Activated CD8-positive, alpha-beta T cell treated with anti-CD3 and anti-CD28 coated beads for 36 hours (primary cell): ENCODE data around the gene COL12A1. TPM values are rescaled to one million over a fixed set of nuclear protein-coding genes. Genes with fewer than 3 reads are reported as not detected.

Experiments
- ATAC-seq: fragments of 200-7000 bp; cut with Tn5 transposase; one replicate; pipeline ENCODE4 v1.10.0; 2021; ENCODE audit warnings: mild to moderate bottlenecking, moderate library complexity
- CTCF ChIA-PET: fragments of 350-600 bp; sonication (Branson Sonifier 250); formaldehyde crosslinking; loops from one replicate; lab custom pipeline; 2021; ENCODE audit warnings: antibody characterized with exemption; lab: Charles Lee
- POLR2A ChIA-PET: fragments of 350-600 bp; sonication (Branson Sonifier 250); formaldehyde crosslinking; loops from one replicate; lab custom pipeline; 2021; ENCODE audit warnings: antibody characterized with exemption; lab: Charles Lee
- DNase-seq: peaks from one replicate; pipeline ENCODE4 v3.0.0-alpha.2; 2020
- H3K27ac Mint-ChIP-seq: one replicate; pipeline ENCODE4 v1.8.0; 2021; ENCODE audit warnings: mild to moderate bottlenecking, mixed read lengths
- H3K27me3 Mint-ChIP-seq: one replicate; pipeline ENCODE4 v1.8.0; 2021; ENCODE audit warnings: mixed read lengths
- H3K36me3 Mint-ChIP-seq: one replicate; pipeline ENCODE4 v1.8.0; 2021; ENCODE audit warnings: low read depth, mixed read lengths
- H3K4me1 Mint-ChIP-seq: one replicate; pipeline ENCODE4 v1.8.0; 2021; ENCODE audit warnings: low read depth, mixed read lengths
- H3K4me3 Mint-ChIP-seq: one replicate; pipeline ENCODE4 v1.8.0; 2021; ENCODE audit warnings: mild to moderate bottlenecking, moderate library complexity, mixed read lengths
- H3K9me3 Mint-ChIP-seq: one replicate; pipeline ENCODE4 v1.8.0; 2021; ENCODE audit warnings: mixed read lengths
- CTCF ChIP-seq: fragments of 200-600 bp; IDR thresholded peaks from one replicate; pipeline ENCODE4 v1.8.0; 2022; ENCODE audit warnings: antibody characterized with exemption, mild to moderate bottlenecking
- intact Hi-C: fragments of 100-400 bp; cut with micrococcal nuclease; formaldehyde crosslinking; loops from one replicate; pipeline ENCODE4 v1.10.0; 2022
- total RNA-seq, 2 experiments: library from RNA; stranded (reverse); gene quantifications; one replicate each; pipeline ENCODE4 v1.2.3, GENCODE V29; 2021

The COL12A1 gene
- total RNA-seq, 2 experiments from 2014 or later = 0.09 TPM; not detected in 1

GRCh38 chr6:75217193-75217592, 11.3 kb upstream of the COL12A1 start:
- ATAC-seq = no peak
- intact Hi-C loops = no loop called here

GRCh38 chr6:75215291-75215690, 9.4 kb upstream of the COL12A1 start:
- no peaks in the 10 kb centered on the region for H3K9me3 Mint-ChIP-seq
- H3K4me1 Mint-ChIP-seq = peaks cover 6% of the 10 kb centered on the region
- ATAC-seq (no peak), DNase-seq (no peak)
- H3K4me3 Mint-ChIP-seq = no peak overlapping the region
- CTCF ChIA-PET = interaction anchor here (0.6 to 2.4 kb wide), 2 partner anchors 13 to 180 kb away, joined by 3 to 6 read pairs; no protein-coding TSS in a partner anchor
- intact Hi-C loops = no loop called here
- POLR2A ChIA-PET = no interaction called here
- no peak overlapping the region for H3K27ac Mint-ChIP-seq
- no peak for TF ChIP-seq CTCF
- peaks cover 29% of the 10 kb centered on the region for H3K27me3 Mint-ChIP-seq
- H3K36me3 Mint-ChIP-seq = no peaks in the 10 kb centered on the region

More at GRCh38 chr6:75217193-75217592, 11.3 kb upstream of the COL12A1 start:
- H3K4me3 Mint-ChIP-seq = no peak overlapping the region
- POLR2A ChIA-PET = interaction anchor here (0.9 kb wide), 1 partner anchor 12 kb away, joined by 4 read pairs; the partner anchor contains the start of gene COL12A1
- no peak for DNase-seq
- no peaks in the 10 kb centered on the region for H3K9me3 Mint-ChIP-seq
- H3K27me3 Mint-ChIP-seq = peaks cover 24% of the 10 kb centered on the region
- H3K27ac Mint-ChIP-seq = no peak overlapping the region
- TF ChIP-seq CTCF = no peak
- H3K36me3 Mint-ChIP-seq = no peaks in the 10 kb centered on the region
- CTCF ChIA-PET = interaction anchor here (1.3 to 2.5 kb wide), 3 partner anchors 8 to 15 kb away, joined by 4 to 12 read pairs (median 6); no protein-coding TSS in a partner anchor
- H3K4me1 Mint-ChIP-seq = peaks cover 6% of the 10 kb centered on the region

- intact Hi-C loops = no loop called here
- Mint-ChIP-seq H3K27me3 (peaks cover 40% of the 10 kb centered on the region), H3K4me3 (no peak overlapping the region), H3K4me1 (peaks cover 10% of the 10 kb centered on the region), H3K36me3 (no peaks in the 10 kb centered on the region), H3K9me3 (no peaks in the 10 kb centered on the region), H3K27ac (no peak overlapping the region)
- ChIA-PET POLR2A (interaction anchor here (0.6 kb wide), 1 partner anchor 244 kb away, joined by 4 read pairs; no protein-coding TSS in a partner anchor), CTCF (interaction anchor here (1.0 kb wide), 1 partner anchor 1481 kb away, joined by 4 read pairs; no protein-coding TSS in a partner anchor)
- ATAC-seq (peak; percentile 58), DNase-seq (peak; percentile 44)
- no peak for TF ChIP-seq CTCF
Measured at GRCh38 chr6:75213732-75214131, 7.9 kb upstream of the COL12A1 start.

GRCh38 chr6:75213112-75213511, 7.3 kb upstream of the COL12A1 start:
- intact Hi-C loops = no loop called here
- POLR2A ChIA-PET = interaction anchor here (0.6 kb wide), 1 partner anchor 244 kb away, joined by 4 read pairs; no protein-coding TSS in a partner anchor

More at GRCh38 chr6:75213112-75213511, 7.3 kb upstream of the COL12A1 start:
- Mint-ChIP-seq H3K4me1 (peaks cover 16% of the 10 kb centered on the region), H3K4me3 (no peak overlapping the region), H3K27me3 (peaks cover 45% of the 10 kb centered on the region), H3K9me3 (no peaks in the 10 kb centered on the region), H3K36me3 (no peaks in the 10 kb centered on the region), H3K27ac (no peak overlapping the region)
- DNase-seq (no peak), ATAC-seq (no peak)
- CTCF ChIA-PET = interaction anchor here (1.0 kb wide), 1 partner anchor 1480 kb away, joined by 4 read pairs; no protein-coding TSS in a partner anchor
- no peak for TF ChIP-seq CTCF
